Esophagus muscularis mucosa (tissue), 3 donors: ENCODE results near the gene ZNF397.

Source experiments
- POLR2A ChIP-seq: fragments of 450-650 bp; IDR thresholded peaks from one replicate; pipeline ENCODE4 v1.6.1; 2017; ENCODE audit warnings: antibody characterized with exemption, moderate library complexity, mild to moderate bottlenecking, low read depth
- POLR2AphosphoS5 ChIP-seq, 2 donors: sonication (generic); formaldehyde crosslinking; IDR thresholded peaks; one replicate each; pipeline ENCODE4 v1.6.1; 2017; ENCODE audit warnings: antibody characterized with exemption in 2 of 2
- TF ChIP-seq, protein P1 (sequence below), 3 experiments: fragments of 200-600 bp in 2 of 3; fragments of 450-650 bp in 1 of 3; sonication (generic) in 2 of 3; IDR thresholded peaks; one replicate each; pipeline ENCODE4 v1.5.1; 2017 to 2019; ENCODE audit warnings: antibody characterized with exemption in 3 of 3, mild to moderate bottlenecking in 2 of 3, moderate library complexity in 1 of 3

- TF ChIP-seq, protein P1, sequence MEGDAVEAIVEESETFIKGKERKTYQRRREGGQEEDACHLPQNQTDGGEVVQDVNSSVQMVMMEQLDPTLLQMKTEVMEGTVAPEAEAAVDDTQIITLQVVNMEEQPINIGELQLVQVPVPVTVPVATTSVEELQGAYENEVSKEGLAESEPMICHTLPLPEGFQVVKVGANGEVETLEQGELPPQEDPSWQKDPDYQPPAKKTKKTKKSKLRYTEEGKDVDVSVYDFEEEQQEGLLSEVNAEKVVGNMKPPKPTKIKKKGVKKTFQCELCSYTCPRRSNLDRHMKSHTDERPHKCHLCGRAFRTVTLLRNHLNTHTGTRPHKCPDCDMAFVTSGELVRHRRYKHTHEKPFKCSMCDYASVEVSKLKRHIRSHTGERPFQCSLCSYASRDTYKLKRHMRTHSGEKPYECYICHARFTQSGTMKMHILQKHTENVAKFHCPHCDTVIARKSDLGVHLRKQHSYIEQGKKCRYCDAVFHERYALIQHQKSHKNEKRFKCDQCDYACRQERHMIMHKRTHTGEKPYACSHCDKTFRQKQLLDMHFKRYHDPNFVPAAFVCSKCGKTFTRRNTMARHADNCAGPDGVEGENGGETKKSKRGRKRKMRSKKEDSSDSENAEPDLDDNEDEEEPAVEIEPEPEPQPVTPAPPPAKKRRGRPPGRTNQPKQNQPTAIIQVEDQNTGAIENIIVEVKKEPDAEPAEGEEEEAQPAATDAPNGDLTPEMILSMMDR (IDR thresholded peaks at IDR 0.05) = no peak
- no peak for TF ChIP-seq POLR2A
- no peak for TF ChIP-seq POLR2AphosphoS5 (IDR thresholded peaks at IDR 0.05)
Measured at GRCh38 chr18:35247412-35248249, 6.8 kb downstream of the ZNF397 start.
